T-cell (primary cell): ENCODE results near the gene LCLAT1. TPM values are rescaled to one million over a fixed set of nuclear protein-coding genes. Genes with fewer than 3 reads are reported as not detected.
"Not testable (repeated sequence)": the region's sequence is repeated elsewhere in the genome, so short reads cannot be mapped to it uniquely, and the experiment has no call there.

Experiments used
- ATAC-seq, 4 experiments: fragments of 200-7000 bp in 3 of 4; fragments of 150-1000 bp in 1 of 4; cut with Tn5 transposase; replicated peaks in 1 of 4; 1 replicate in 3 of 4; 2 replicates in 1 of 4; pipeline ENCODE4 v1.10.0; 2021; ENCODE audit warnings: moderate library complexity in 3 of 4, mild to moderate bottlenecking in 2 of 4, moderate number of reproducible peaks in 1 of 4
- CTCF ChIA-PET, 2 donors: fragments of 300-600 bp; sonication (Branson Sonifier 250); formaldehyde crosslinking; loops; one replicate each; lab custom pipeline; 2022; ENCODE audit warnings: antibody characterized with exemption in 2 of 2; lab: Charles Lee
- POLR2A ChIA-PET, 2 donors: fragments of 300-600 bp; sonication (Branson Sonifier 250); formaldehyde crosslinking; loops; one replicate each; lab custom pipeline; 2022; ENCODE audit warnings: antibody characterized with exemption in 2 of 2; lab: Charles Lee
- DNase-seq, 35 experiments: peaks; one replicate each; pipeline versions ENCODE4 v3.0.0 to v3.0.0-alpha.2; 2013 to 2023
- H3K27ac ChIP-seq: one replicate; pipeline ENCODE4 v1.5.1; 2013; ENCODE audit warnings: low read length
- H3K27me3 ChIP-seq, 2 experiments: replicated peaks in 1 of 2; 1 replicate in 1 of 2; 2 replicates in 1 of 2; pipeline versions ENCODE4 v1.6.1 to v1.7.0; 2013; ENCODE audit warnings: low read length in 1 of 2, mixed read lengths in 1 of 2; ENCODE audit not compliant: control insufficient read depth in 2 of 2, insufficient read depth in 2 of 2; ENCODE audit errors: extremely low read depth in 1 of 2
- H3K36me3 ChIP-seq, 2 donors: 1 replicate in 1 of 2; 2 replicates in 1 of 2; pipeline versions ENCODE4 v1.6.1 to v1.7.0; 2013; ENCODE audit warnings: low read length in 1 of 2; ENCODE audit not compliant: control insufficient read depth in 2 of 2, insufficient read depth in 1 of 2; ENCODE audit errors: extremely low read depth in 1 of 2
- H3K4me1 ChIP-seq, 2 experiments: 1 replicate in 1 of 2; 2 replicates in 1 of 2; pipeline versions ENCODE4 v1.6.1 to v1.7.0; 2013; ENCODE audit warnings: low read length in 2 of 2, mixed read lengths in 1 of 2; ENCODE audit not compliant: insufficient read depth in 2 of 2, control insufficient read depth in 1 of 2; ENCODE audit errors: extremely low read depth in 1 of 2
- H3K4me3 ChIP-seq, 2 donors: 1 replicate in 1 of 2; 2 replicates in 1 of 2; pipeline versions ENCODE4 v1.5.1 to v1.7.0; 2013; ENCODE audit warnings: mild to moderate bottlenecking in 2 of 2, low read length in 1 of 2, moderate library complexity in 1 of 2; ENCODE audit not compliant: control insufficient read depth in 1 of 2; ENCODE audit errors: extremely low read depth in 1 of 2
- H3K9me3 ChIP-seq: 2 replicates; pipeline ENCODE4 v1.7.0; 2013
- H3K27ac Mint-ChIP-seq, 2 donors: one replicate each; pipeline ENCODE4 v1.8.0; 2020 to 2021; ENCODE audit warnings: mild to moderate bottlenecking in 2 of 2, mixed read lengths in 2 of 2
- H3K27me3 Mint-ChIP-seq, 2 donors: one replicate each; pipeline ENCODE4 v1.8.0; 2021 to 2022; ENCODE audit warnings: mixed read lengths in 2 of 2
- H3K36me3 Mint-ChIP-seq: one replicate; pipeline ENCODE4 v1.8.0; 2021; ENCODE audit warnings: mixed read lengths
- H3K4me1 Mint-ChIP-seq, 3 donors: one replicate each; pipeline ENCODE4 v1.8.0; 2020 to 2022; ENCODE audit warnings: mixed read lengths in 3 of 3, mild to moderate bottlenecking in 1 of 3
- H3K4me3 Mint-ChIP-seq, 3 donors: one replicate each; pipeline ENCODE4 v1.8.0; 2020 to 2022; ENCODE audit warnings: mild to moderate bottlenecking in 3 of 3, mixed read lengths in 3 of 3, moderate library complexity in 3 of 3
- H3K9me3 Mint-ChIP-seq, 3 donors: one replicate each; pipeline ENCODE4 v1.8.0; 2020 to 2022; ENCODE audit warnings: mixed read lengths in 3 of 3
- WGBS: methylation state at CpG from one replicate; pipeline ENCODE4 v1.1.5; 2013; ENCODE audit warnings: missing lambda C conversion rate; ENCODE audit not compliant: insufficient coverage; 5-methylcytosine and 5-hydroxymethylcytosine counted together
- total RNA-seq, 35 experiments: library from RNA in 6 of 35; stranded (reverse) in 6 of 35; fragments of 120-200 nt in 1 of 35; gene quantifications; one replicate each; pipeline versions ENCODE4 v1.2.1 to v1.2.4 and lab custom pipeline; 2013 to 2026

The LCLAT1 gene
- total RNA-seq, 5 donors from 2014 or later (not counting 1 experiment from before 2014, with no cell fraction given) = 13.8 to 33.0 (median 19.6) TPM

- no peak for ATAC-seq
- H3K4me3 ChIP-seq = no peak overlapping the region
- Mint-ChIP-seq H3K9me3 (no peaks in the 10 kb centered on the region), H3K27ac (no peak overlapping the region), H3K4me3 (no peak overlapping the region), H3K36me3 (peaks cover 17% of the 10 kb centered on the region), H3K27me3 (no peaks in the 10 kb centered on the region), H3K4me1 (peaks cover 43 to 64% (median 49%) of the 10 kb centered on the region in 3 donors)
- POLR2A ChIA-PET = no interaction called here
- no peaks in the 10 kb centered on the region for H3K27me3 ChIP-seq
- peaks cover 0 to 3% of the 10 kb centered on the region in 2 donors for H3K36me3 ChIP-seq
- no peak overlapping the region for H3K27ac ChIP-seq
- WGBS = no CpG with 5 or more reads among the region's 2 CpGs
- H3K4me1 ChIP-seq = peaks cover 4 to 10% of the 10 kb centered on the region in 2 experiments
- CTCF ChIA-PET = no interaction called here
- DNase-seq = no peak
- no peaks in the 10 kb centered on the region for H3K9me3 ChIP-seq
Observed at GRCh38 chr2:30463535-30463934, 16.5 kb downstream of the LCLAT1 start.

DNA sequence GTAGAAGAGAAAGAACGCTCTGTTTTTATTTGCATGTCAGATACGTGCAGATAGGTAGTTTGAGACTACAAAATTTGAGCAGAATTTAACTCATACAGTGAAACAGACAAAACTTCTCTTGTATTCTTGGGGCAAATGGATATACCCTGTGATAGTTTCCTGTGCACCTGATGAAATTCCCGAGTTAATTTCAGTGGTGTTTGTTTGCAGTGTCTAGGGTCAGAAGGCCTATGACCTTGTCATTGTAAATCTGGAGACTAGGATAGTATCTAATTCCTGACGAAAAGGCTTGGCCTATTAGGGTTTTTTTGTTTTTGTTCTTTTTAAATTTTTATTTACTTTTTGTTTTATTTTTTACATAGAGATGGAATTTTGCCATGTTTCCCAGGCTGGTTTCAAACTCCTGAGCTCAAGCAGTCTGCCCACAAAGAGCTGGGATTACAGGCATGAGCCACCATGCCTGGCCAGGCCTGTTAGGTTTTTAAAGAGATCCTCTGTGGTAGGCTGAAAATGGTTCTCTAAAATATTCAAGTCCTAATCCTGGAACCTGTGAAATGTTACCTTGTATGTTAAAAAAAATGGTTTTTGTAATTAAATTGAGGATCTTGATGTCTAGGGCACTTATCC lies 17.6 kb downstream of the LCLAT1 start:
- Mint-ChIP-seq H3K27me3 (no peaks in the 10 kb centered on the region), H3K27ac (peak overlapping the region; percentile 4 to 84), H3K36me3 (peaks cover 18% of the 10 kb centered on the region), H3K4me1 (peaks cover 39 to 67% (median 44%) of the 10 kb centered on the region in 3 donors), H3K9me3 (peaks cover 0 to 6% (median 0%) of the 10 kb centered on the region in 3 donors), H3K4me3 (peak overlapping the region in 1 of 3 donors; percentile 54)
- peaks cover 0 to 3% of the 10 kb centered on the region in 2 donors for H3K36me3 ChIP-seq
- H3K4me1 ChIP-seq = peaks cover 0 to 10% of the 10 kb centered on the region in 2 experiments
- no peak overlapping the region for H3K27ac ChIP-seq
- no peak for DNase-seq
- ChIA-PET CTCF (no interaction called here), POLR2A (no interaction called here)
- H3K9me3 ChIP-seq = no peaks in the 10 kb centered on the region
- no peaks in the 10 kb centered on the region for H3K27me3 ChIP-seq
- 78% methylated on average over 1 of the region's 4 CpGs for WGBS
- ATAC-seq = no peak
- H3K4me3 ChIP-seq = no peak overlapping the region

DNA sequence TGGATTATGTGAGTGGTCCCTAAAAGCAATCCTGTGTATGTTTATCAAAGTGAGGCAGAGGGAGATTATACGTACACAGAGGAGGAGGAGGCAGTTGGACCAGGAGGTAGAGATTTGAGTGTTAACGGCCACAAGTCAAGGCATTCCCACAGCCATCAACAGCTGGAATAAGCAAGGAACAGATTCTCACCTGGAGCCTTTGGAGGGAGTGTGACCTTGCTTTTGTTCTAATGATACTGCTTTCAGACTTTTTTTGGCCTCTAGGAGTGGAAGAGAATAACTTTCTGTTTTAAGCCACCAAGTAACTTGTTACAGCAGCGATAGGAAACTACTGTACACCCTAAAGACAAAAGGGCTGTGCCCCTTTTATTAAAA lies 18.1 kb downstream of the LCLAT1 start:
- ChIA-PET CTCF (no interaction called here), POLR2A (interaction anchor here in 1 of 2 donors (0.6 kb wide), 1 partner anchor 233 kb away, joined by 3 read pairs; no protein-coding TSS in a partner anchor)
- ATAC-seq (no peak), DNase-seq (no peak)
- peaks cover 0 to 6% (median 0%) of the 10 kb centered on the region in 3 donors for H3K9me3 Mint-ChIP-seq
- Histone ChIP-seq H3K36me3 (peaks cover 0 to 3% of the 10 kb centered on the region in 2 donors), H3K27me3 (no peaks in the 10 kb centered on the region), H3K27ac (no peak overlapping the region), H3K9me3 (no peaks in the 10 kb centered on the region), H3K4me3 (no peak overlapping the region), H3K4me1 (peaks cover 0 to 10% of the 10 kb centered on the region in 2 experiments)
- peaks cover 21% of the 10 kb centered on the region for H3K36me3 Mint-ChIP-seq
- peak overlapping the region; percentile 25 to 84 for H3K27ac Mint-ChIP-seq
- no peaks in the 10 kb centered on the region for H3K27me3 Mint-ChIP-seq
- 60% methylated on average over 1 of the region's 3 CpGs for WGBS
- peaks cover 38 to 67% (median 43%) of the 10 kb centered on the region in 3 donors for H3K4me1 Mint-ChIP-seq
- H3K4me3 Mint-ChIP-seq = peak overlapping the region in 2 of 3 donors; percentile 14 to 54

- no peak overlapping the region for H3K27ac ChIP-seq
- Mint-ChIP-seq H3K9me3 (peaks cover 0 to 6% (median 0%) of the 10 kb centered on the region in 3 donors), H3K4me3 (no peak overlapping the region), H3K27me3 (no peaks in the 10 kb centered on the region), H3K36me3 (peaks cover 17% of the 10 kb centered on the region), H3K27ac (peak overlapping the region in 1 of 2 donors; percentile 71), H3K4me1 (peaks cover 35 to 61% (median 38%) of the 10 kb centered on the region in 3 donors)
- H3K4me1 ChIP-seq = peaks cover 0 to 10% of the 10 kb centered on the region in 2 experiments
- peaks cover 0 to 3% of the 10 kb centered on the region in 2 donors for H3K36me3 ChIP-seq
- H3K9me3 ChIP-seq = no peaks in the 10 kb centered on the region
- no CpG with 5 or more reads among the region's 1 CpG for WGBS
- H3K4me3 ChIP-seq = no peak overlapping the region
- H3K27me3 ChIP-seq = no peaks in the 10 kb centered on the region
- POLR2A ChIA-PET = no interaction called here
- no peak for ATAC-seq
- no peak for DNase-seq
- CTCF ChIA-PET = interaction anchor here in 1 of 2 donors (0.5 to 1.2 kb wide), 2 partner anchors 10 to 234 kb away, joined by 3 to 4 read pairs; no protein-coding TSS in a partner anchor
Observed at GRCh38 chr2:30466216-30466615, 19.2 kb downstream of the LCLAT1 start.

- WGBS = no CpG with 5 or more reads among the region's 8 CpGs
- peaks cover 39 to 64% (median 39%) of the 10 kb centered on the region in 3 donors for H3K4me1 Mint-ChIP-seq
- ATAC-seq, DNase-seq, H3K27ac ChIP-seq, H3K36me3 ChIP-seq, H3K4me3 Mint-ChIP-seq, H3K4me1 ChIP-seq, POLR2A ChIA-PET, H3K27me3 ChIP-seq, H3K27me3 Mint-ChIP-seq, H3K9me3 ChIP-seq, H3K9me3 Mint-ChIP-seq, H3K4me3 ChIP-seq, H3K27ac Mint-ChIP-seq: not testable (repeated sequence)
- H3K36me3 Mint-ChIP-seq = peaks cover 15% of the 10 kb centered on the region
- CTCF ChIA-PET = interaction anchor here in 1 of 2 donors (1.2 kb wide), 1 partner anchor 9 kb away, joined by 3 read pairs; no protein-coding TSS in a partner anchor
Observed at GRCh38 chr2:30467062-30467826, 20.2 kb downstream of the LCLAT1 start.

- peaks cover 0 to 10% of the 10 kb centered on the region in 2 experiments for H3K4me1 ChIP-seq
- Mint-ChIP-seq H3K36me3 (peaks cover 15% of the 10 kb centered on the region), H3K9me3 (peaks cover 0 to 6% (median 0%) of the 10 kb centered on the region in 3 donors), H3K27me3 (no peaks in the 10 kb centered on the region), H3K4me3 (no peak overlapping the region), H3K27ac (no peak overlapping the region), H3K4me1 (peaks cover 36 to 62% (median 45%) of the 10 kb centered on the region in 3 donors)
- H3K27me3 ChIP-seq = no peaks in the 10 kb centered on the region
- DNase-seq (no peak), ATAC-seq (no peak)
- 64% methylated on average over 1 of the region's 1 CpG for whole genome bisulfite sequencing
- no peaks in the 10 kb centered on the region for H3K36me3 ChIP-seq
- no peak overlapping the region for H3K4me3 ChIP-seq
- ChIA-PET CTCF (no interaction called here), POLR2A (no interaction called here)
- H3K9me3 ChIP-seq = no peaks in the 10 kb centered on the region
- no peak overlapping the region for H3K27ac ChIP-seq
Observed at GRCh38 chr2:30470426-30470825, 23.4 kb downstream of the LCLAT1 start.
